Neural crest cell (in vitro differentiated cells): ENCODE measurements around the gene CRY1. TPM values are rescaled to one million over a fixed set of nuclear protein-coding genes. Genes with fewer than 3 reads are reported as not detected.

Experiments used
- DNase-seq: peaks from one replicate; pipeline ENCODE4 v3.0.0; 2021; ENCODE audit warnings: low read depth, mixed read lengths, low spot score
- H3K27ac Mint-ChIP-seq: one replicate; pipeline ENCODE4 v1.8.0; 2021; ENCODE audit warnings: mild to moderate bottlenecking, mixed read lengths; ENCODE audit not compliant: unreplicated experiment
- H3K27me3 Mint-ChIP-seq: 2 replicates; pipeline ENCODE4 v1.8.0; 2021; ENCODE audit warnings: low read depth, mild to moderate bottlenecking, mixed read lengths
- H3K36me3 Mint-ChIP-seq: 2 replicates; pipeline ENCODE4 v1.8.0; 2021; ENCODE audit warnings: low read depth, mild to moderate bottlenecking, mixed read lengths
- H3K4me1 Mint-ChIP-seq: 2 replicates; pipeline ENCODE4 v1.8.0; 2021; ENCODE audit warnings: mixed read lengths
- H3K4me3 Mint-ChIP-seq: one replicate; pipeline ENCODE4 v1.8.0; 2021; ENCODE audit warnings: mild to moderate bottlenecking, mixed read lengths
- H3K9me3 Mint-ChIP-seq: 2 replicates; pipeline ENCODE4 v1.8.0; 2021; ENCODE audit warnings: mixed read lengths
- CTCF ChIP-seq: fragments of 200-600 bp; sonication (generic); conservative IDR thresholded peaks from 2 replicates; pipeline ENCODE4 v1.5.0; 2021; ENCODE audit warnings: antibody characterized with exemption, mild to moderate bottlenecking
- total RNA-seq: library from RNA; stranded (reverse); gene quantifications from 2 replicates; pipeline ENCODE4 v1.2.1, GENCODE V29; 2021

Gene CRY1
- total RNA-seq, 1 donor from 2014 or later, result 24.8 TPM

GRCh38 chr12:107019546-107019945, 73.8 kb downstream of the CRY1 start:
- TF ChIP-seq CTCF, result no peak
- H3K9me3 Mint-ChIP-seq, result no peaks in the 10 kb centered on the region
- no peaks in the 10 kb centered on the region for H3K27me3 Mint-ChIP-seq
- no peak for DNase-seq
- H3K4me1 Mint-ChIP-seq, result no peaks in the 10 kb centered on the region
- H3K27ac Mint-ChIP-seq, result no peak overlapping the region
- peaks cover 4% of the 10 kb centered on the region for H3K36me3 Mint-ChIP-seq
- H3K4me3 Mint-ChIP-seq, result no peak overlapping the region

GRCh38 chr12:107017042-107017441, 76.3 kb downstream of the CRY1 start:
- no peak for DNase-seq
- no peaks in the 10 kb centered on the region for H3K4me1 Mint-ChIP-seq
- H3K4me3 Mint-ChIP-seq, result no peak overlapping the region
- no peak overlapping the region for H3K27ac Mint-ChIP-seq
- H3K27me3 Mint-ChIP-seq, result no peaks in the 10 kb centered on the region
- H3K36me3 Mint-ChIP-seq, result peaks cover 4% of the 10 kb centered on the region
- no peak for TF ChIP-seq CTCF
- no peaks in the 10 kb centered on the region for H3K9me3 Mint-ChIP-seq

GRCh38 chr12:107014055-107014454, 79.3 kb downstream of the CRY1 start:
- Mint-ChIP-seq H3K36me3 (peaks cover 8% of the 10 kb centered on the region), H3K4me3 (no peak overlapping the region), H3K27ac (no peak overlapping the region), H3K4me1 (no peaks in the 10 kb centered on the region), H3K9me3 (no peaks in the 10 kb centered on the region), H3K27me3 (no peaks in the 10 kb centered on the region)
- DNase-seq, result no peak
- no peak for TF ChIP-seq CTCF

- H3K36me3 Mint-ChIP-seq, result peaks cover 10% of the 10 kb centered on the region
- H3K4me3 Mint-ChIP-seq, result no peak overlapping the region
- H3K4me1 Mint-ChIP-seq, result no peaks in the 10 kb centered on the region
- H3K27ac Mint-ChIP-seq, result no peak overlapping the region
- DNase-seq, result no peak
- TF ChIP-seq CTCF, result no peak
- H3K9me3 Mint-ChIP-seq, result no peaks in the 10 kb centered on the region
- H3K27me3 Mint-ChIP-seq, result no peaks in the 10 kb centered on the region
Observed at GRCh38 chr12:107012736-107013425, 80.5 kb downstream of the CRY1 start.

- no peak overlapping the region for H3K27ac Mint-ChIP-seq
- H3K9me3 Mint-ChIP-seq, result no peaks in the 10 kb centered on the region
- DNase-seq, result no peak
- no peak overlapping the region for H3K4me3 Mint-ChIP-seq
- peaks cover 6% of the 10 kb centered on the region for H3K36me3 Mint-ChIP-seq
- no peak for TF ChIP-seq CTCF
- no peaks in the 10 kb centered on the region for H3K27me3 Mint-ChIP-seq
- no peaks in the 10 kb centered on the region for H3K4me1 Mint-ChIP-seq
Observed at GRCh38 chr12:107011519-107011918, 81.8 kb downstream of the CRY1 start.
